ENCODE measurements around the gene XRCC4. TPM values are rescaled to one million over a fixed set of nuclear protein-coding genes. Genes with fewer than 3 reads are reported as not detected.
"Not testable (repeated sequence)": the region's sequence is repeated elsewhere in the genome, so short reads cannot be mapped to it uniquely, and the experiment has no call there.

The XRCC4 gene
- total RNA-seq, 1 donor from 2014 or later = 5.9 TPM

DNA sequence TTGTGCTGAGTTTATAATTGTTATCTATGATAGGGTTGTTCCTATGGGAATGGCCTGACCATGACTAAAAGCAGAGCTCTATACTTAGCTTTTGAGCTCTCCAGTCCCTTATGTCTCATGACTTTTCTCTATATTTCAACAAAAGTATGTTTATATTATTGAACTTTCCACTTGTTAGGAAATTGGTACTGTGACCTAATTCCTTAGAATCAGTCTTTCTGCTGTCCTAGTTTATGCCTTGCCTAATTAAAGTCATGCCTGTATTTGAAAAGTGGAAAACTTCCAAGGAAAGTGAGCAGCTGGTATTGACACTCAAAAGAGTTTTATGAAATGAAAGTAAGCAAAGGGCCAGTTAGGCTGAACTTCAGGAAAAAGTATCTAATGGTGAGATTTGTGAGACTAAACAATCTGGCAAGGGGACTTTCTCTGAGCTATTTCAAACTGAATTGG lies 68.6 kb downstream of the XRCC4 start:
- TF ChIP-seq, protein P1, sequence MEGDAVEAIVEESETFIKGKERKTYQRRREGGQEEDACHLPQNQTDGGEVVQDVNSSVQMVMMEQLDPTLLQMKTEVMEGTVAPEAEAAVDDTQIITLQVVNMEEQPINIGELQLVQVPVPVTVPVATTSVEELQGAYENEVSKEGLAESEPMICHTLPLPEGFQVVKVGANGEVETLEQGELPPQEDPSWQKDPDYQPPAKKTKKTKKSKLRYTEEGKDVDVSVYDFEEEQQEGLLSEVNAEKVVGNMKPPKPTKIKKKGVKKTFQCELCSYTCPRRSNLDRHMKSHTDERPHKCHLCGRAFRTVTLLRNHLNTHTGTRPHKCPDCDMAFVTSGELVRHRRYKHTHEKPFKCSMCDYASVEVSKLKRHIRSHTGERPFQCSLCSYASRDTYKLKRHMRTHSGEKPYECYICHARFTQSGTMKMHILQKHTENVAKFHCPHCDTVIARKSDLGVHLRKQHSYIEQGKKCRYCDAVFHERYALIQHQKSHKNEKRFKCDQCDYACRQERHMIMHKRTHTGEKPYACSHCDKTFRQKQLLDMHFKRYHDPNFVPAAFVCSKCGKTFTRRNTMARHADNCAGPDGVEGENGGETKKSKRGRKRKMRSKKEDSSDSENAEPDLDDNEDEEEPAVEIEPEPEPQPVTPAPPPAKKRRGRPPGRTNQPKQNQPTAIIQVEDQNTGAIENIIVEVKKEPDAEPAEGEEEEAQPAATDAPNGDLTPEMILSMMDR (IDR thresholded peaks at IDR 0.05) = no peak
- H3K4me3 ChIP-seq = no peak overlapping the region
- H3K36me3 ChIP-seq = no peaks in the 10 kb centered on the region
- H3K27me3 ChIP-seq = no peaks in the 10 kb centered on the region
- H3K27ac ChIP-seq = no peak overlapping the region
- intact Hi-C loops (cut with DNase I) = no loop called here
- DNase-seq = no peak
- H3K9me3 ChIP-seq = no peaks in the 10 kb centered on the region
- no peak for ATAC-seq
- no peaks in the 10 kb centered on the region for H3K4me1 ChIP-seq

DNA sequence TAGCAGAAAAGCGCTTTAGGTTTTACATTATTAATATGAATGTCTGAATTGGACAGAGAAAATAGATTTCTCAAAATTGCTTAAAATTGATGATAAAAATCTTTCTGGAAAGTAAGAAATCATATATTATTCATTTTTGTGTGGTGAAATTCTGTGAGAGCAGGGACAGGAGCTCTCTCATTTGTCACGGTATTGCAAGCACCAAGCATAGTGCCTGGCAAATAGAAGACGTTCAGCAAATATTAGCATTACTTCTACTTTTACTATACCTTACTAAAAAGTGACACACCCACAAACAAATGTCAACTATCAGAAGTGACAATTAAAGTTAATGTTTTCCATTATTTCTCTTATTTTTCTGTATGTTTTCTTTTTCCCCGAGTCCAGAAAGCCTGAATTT lies 69.1 kb downstream of the XRCC4 start:
- Histone ChIP-seq H3K27me3 (no peaks in the 10 kb centered on the region), H3K4me1 (no peaks in the 10 kb centered on the region), H3K4me3 (no peak overlapping the region), H3K9me3 (no peaks in the 10 kb centered on the region), H3K27ac (no peak overlapping the region), H3K36me3 (no peaks in the 10 kb centered on the region)
- ATAC-seq = no peak
- DNase-seq = no peak
- intact Hi-C loops (cut with DNase I) = no loop called here
- TF ChIP-seq, protein P1 (IDR thresholded peaks at IDR 0.05) = no peak

DNA sequence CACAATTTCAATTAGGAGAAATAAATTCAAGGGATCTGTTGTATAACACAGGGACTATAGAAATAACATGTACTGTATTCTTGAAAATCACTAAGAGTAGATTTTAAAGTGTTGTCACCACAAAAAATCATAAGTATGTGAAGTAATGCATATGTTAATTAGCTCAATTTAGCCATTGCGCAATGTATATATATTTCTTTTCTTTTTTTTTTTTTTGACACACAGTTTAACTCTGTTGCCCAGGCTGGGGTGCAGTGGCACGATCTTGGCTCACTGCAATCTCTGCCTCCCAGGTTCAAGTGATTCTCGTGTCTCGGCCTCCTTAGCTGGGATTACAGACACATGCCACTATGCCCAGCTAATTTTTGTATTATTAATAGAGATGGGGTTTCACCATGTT lies 70.2 kb downstream of the XRCC4 start:
- DNase-seq (no peak), ATAC-seq (no peak)
- TF ChIP-seq, protein P1 (IDR thresholded peaks at IDR 0.05) = no peak

DNA sequence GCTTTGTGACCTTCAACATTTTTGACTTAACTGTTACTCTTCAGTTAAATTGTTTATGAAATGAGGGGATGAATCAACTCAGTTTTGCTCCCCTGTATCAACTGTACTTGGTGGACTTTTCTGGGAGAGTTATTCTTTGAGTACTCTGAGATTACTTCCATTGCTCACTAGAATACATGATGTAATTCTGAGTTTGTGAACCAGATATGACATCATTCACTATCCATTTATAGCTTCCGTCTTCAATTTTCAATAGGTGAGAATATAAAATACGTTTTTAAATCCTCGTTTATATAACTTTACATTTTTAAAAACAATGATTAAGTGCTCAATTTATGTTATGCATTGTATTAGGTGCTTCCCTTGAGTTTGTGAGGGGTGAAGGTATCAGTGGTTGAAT lies 71.0 kb downstream of the XRCC4 start:
- TF ChIP-seq, protein P1 (IDR thresholded peaks at IDR 0.05) = no peak
- no peak overlapping the region for H3K4me3 ChIP-seq
- H3K9me3 ChIP-seq = no peaks in the 10 kb centered on the region
- H3K27me3 ChIP-seq = no peaks in the 10 kb centered on the region
- intact Hi-C loops (cut with DNase I) = no loop called here
- no peak overlapping the region for H3K27ac ChIP-seq
- no peaks in the 10 kb centered on the region for H3K36me3 ChIP-seq
- DNase-seq (no peak), ATAC-seq (no peak)
- H3K4me1 ChIP-seq = no peaks in the 10 kb centered on the region

More for the DNA sequence above, 70.2 kb downstream of the XRCC4 start:
- no peaks in the 10 kb centered on the region for H3K9me3 ChIP-seq
- intact Hi-C loops (cut with DNase I) = no loop called here
- no peak overlapping the region for H3K4me3 ChIP-seq
- no peak overlapping the region for H3K27ac ChIP-seq
- H3K36me3 ChIP-seq = no peaks in the 10 kb centered on the region
- H3K4me1 ChIP-seq = no peaks in the 10 kb centered on the region
- H3K27me3 ChIP-seq = no peaks in the 10 kb centered on the region

DNA sequence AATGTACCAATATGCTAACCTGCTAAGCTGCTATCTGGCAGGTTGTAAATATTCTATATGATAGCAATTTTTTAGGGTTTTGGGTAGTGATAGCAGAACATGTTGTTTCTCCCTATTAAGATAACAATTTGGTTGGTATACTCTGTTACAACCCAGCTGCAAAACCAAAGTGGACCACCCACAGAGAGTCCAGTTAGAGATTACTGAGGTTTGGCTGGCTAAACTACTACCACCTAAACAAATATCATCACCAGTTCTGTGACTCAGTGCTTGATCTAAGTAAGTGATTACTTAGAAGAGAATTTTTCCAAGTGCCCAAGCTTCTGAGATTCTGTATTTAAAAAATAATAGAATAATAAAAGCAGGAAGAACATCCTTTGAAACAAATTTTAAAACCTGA lies 72.3 kb downstream of the XRCC4 start:
- TF ChIP-seq, protein P1 (IDR thresholded peaks at IDR 0.05) = no peak
- ATAC-seq (no peak), DNase-seq (no peak)
- no peaks in the 10 kb centered on the region for H3K36me3 ChIP-seq
- no peaks in the 10 kb centered on the region for H3K27me3 ChIP-seq
- no peak overlapping the region for H3K27ac ChIP-seq
- H3K9me3 ChIP-seq = no peaks in the 10 kb centered on the region
- H3K4me3 ChIP-seq = no peak overlapping the region
- intact Hi-C loops (cut with DNase I) = no loop called here
- H3K4me1 ChIP-seq = no peaks in the 10 kb centered on the region

DNA sequence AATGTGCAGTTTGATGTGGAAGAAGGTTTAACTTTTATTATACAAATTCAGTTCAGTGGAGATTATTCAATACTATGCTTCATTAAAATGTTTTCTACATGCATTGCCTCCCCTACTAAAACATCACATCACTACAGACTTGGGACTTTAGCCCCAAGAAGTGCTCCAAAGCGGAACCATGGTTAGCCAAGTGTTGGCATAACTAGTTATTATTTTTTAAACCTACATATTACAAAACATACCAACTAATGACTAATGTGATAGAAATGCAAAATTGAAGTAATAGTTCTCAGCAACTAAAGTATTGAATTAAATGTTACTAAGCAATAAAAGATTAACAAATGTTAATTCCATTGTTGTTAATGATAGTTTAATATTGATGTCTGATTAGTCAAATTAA lies 74.5 kb downstream of the XRCC4 start:
- DNase-seq = no peak
- no peak for ATAC-seq
- intact Hi-C loops (cut with DNase I) = no loop called here
- H3K4me3 ChIP-seq = no peak overlapping the region
- no peaks in the 10 kb centered on the region for H3K27me3 ChIP-seq
- H3K9me3 ChIP-seq = no peaks in the 10 kb centered on the region
- H3K36me3 ChIP-seq = no peaks in the 10 kb centered on the region
- no peak overlapping the region for H3K27ac ChIP-seq
- no peaks in the 10 kb centered on the region for H3K4me1 ChIP-seq
- TF ChIP-seq, protein P1 (IDR thresholded peaks at IDR 0.05) = no peak

DNA sequence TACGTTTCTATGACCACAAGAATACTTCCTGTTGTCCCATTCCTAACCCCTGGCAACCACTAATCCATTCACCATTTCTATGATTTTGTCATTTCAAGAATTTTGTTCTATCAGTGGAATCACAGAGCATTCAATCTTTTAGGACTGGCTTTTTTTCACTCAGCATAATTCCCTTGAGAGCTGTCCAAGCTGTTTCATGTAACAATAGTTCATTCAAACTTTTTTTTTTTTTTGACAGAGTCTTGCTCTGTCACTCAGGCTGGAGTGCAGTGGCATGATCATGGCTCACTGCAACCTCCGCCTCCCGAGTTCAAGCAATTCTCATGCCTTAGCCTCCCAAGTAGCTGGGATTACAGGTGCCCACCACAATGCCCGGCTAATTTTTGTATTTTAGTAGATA lies 75.6 kb downstream of the XRCC4 start:
- H3K9me3 ChIP-seq; DNase-seq; ATAC-seq; intact Hi-C loops (cut with DNase I); H3K27me3 ChIP-seq; H3K4me3 ChIP-seq; H3K36me3 ChIP-seq; H3K27ac ChIP-seq; H3K4me1 ChIP-seq: not testable (repeated sequence)
